K562 (cell line): ENCODE data around the gene EFHD2. TPM values are rescaled to one million over a fixed set of nuclear protein-coding genes. Genes with fewer than 3 reads are reported as not detected.

Source experiments
- BHLHE40 ChIP-seq: IDR thresholded peaks from 2 replicates; pipeline ENCODE4 v1.6.1; 2011; ENCODE audit warnings: low read length, improper control_type of control experiment
- CC2D1A ChIP-seq: fragments of 450-650 bp; IDR thresholded peaks from 2 replicates; pipeline ENCODE4 v1.6.1; 2017; ENCODE audit warnings: mild to moderate bottlenecking
- CUX1 ChIP-seq: fragments of 200-800 bp; sonication (Bioruptor generic); IDR thresholded peaks from 2 replicates; pipeline ENCODE4 v1.6.1; 2016; ENCODE audit warnings: missing genetic modification characterization, missing compliant biosample characterization
- FUS ChIP-seq: fragments of 200-400 bp; formaldehyde crosslinking; optimal IDR thresholded peaks from 2 replicates; pipeline ENCODE3; 2017; ENCODE audit warnings: low read depth, low read length
- KDM1A ChIP-seq, 2 experiments: fragments of 450-650 bp; IDR thresholded peaks; 2 replicates each; pipeline ENCODE4 v1.6.1; 2016; ENCODE audit warnings: mild to moderate bottlenecking in 2 of 2
- MYNN ChIP-seq, 2 experiments: sonication (generic); formaldehyde crosslinking in 1 of 2; IDR thresholded peaks; 2 replicates each; pipeline versions ENCODE4 v1.5.0 to v1.6.1; 2016 to 2020; ENCODE audit warnings: antibody characterized with exemption in 1 of 2, missing genetic modification reagents in 1 of 2
- RCOR1 ChIP-seq, 2 experiments: IDR thresholded peaks; 2 replicates each; pipeline ENCODE4 v1.6.1; 2012; ENCODE audit warnings: low read depth in 2 of 2, low read length in 2 of 2, borderline replicate concordance in 1 of 2, improper control_type of control experiment in 1 of 2
- RFX1 ChIP-seq: fragments of 450-650 bp; IDR thresholded peaks from 2 replicates; pipeline ENCODE4 v1.6.1; 2016; ENCODE audit warnings: mild to moderate bottlenecking, moderate library complexity
- SPI1 ChIP-seq: IDR thresholded peaks from 2 replicates; pipeline ENCODE4 v1.6.1; 2011; ENCODE audit warnings: low read depth, low read length, control low read depth, borderline replicate concordance
- SRSF3 ChIP-seq: fragments of 200-400 bp; formaldehyde crosslinking; IDR thresholded peaks from 2 replicates; pipeline ENCODE4 v1.6.1; 2016; ENCODE audit warnings: mild to moderate bottlenecking, low read length, moderate library complexity; ENCODE audit not compliant: insufficient read depth
- TCFL5 ChIP-seq: fragments of 250-450 bp; sonication (Bioruptor Pico); conservative IDR thresholded peaks from 2 replicates; pipeline ENCODE4 v1.6.1; 2021; ENCODE audit warnings: mild to moderate bottlenecking, moderate library complexity, matching md5 sums
- ZNF318 ChIP-seq, 2 experiments: fragments of 450-650 bp; IDR thresholded peaks; 2 replicates each; pipeline ENCODE4 v1.6.1; 2016; ENCODE audit warnings: mild to moderate bottlenecking in 2 of 2, borderline replicate concordance in 1 of 2, low read depth in 1 of 2, moderate library complexity in 1 of 2
- ZNF324 ChIP-seq: fragments of 250-450 bp; sonication (Bioruptor Pico); IDR thresholded peaks from 2 replicates; pipeline ENCODE4 v1.4.0; 2020; ENCODE audit warnings: mild to moderate bottlenecking
- ZNF79 ChIP-seq: fragments of 250-450 bp; sonication (Bioruptor Pico); IDR thresholded peaks from 2 replicates; pipeline ENCODE4 v1.4.0; 2020; ENCODE audit warnings: low read depth, mild to moderate bottlenecking, moderate library complexity
- polyA plus RNA-seq, 8 experiments: library from polyadenylated mRNA; depleted of rRNA in 4 of 8; stranded (reverse) in 5 of 8; unstranded in 3 of 8; fragments of >200 nt; fragmentation: Nextera tagmentation in 2 of 8; fragmentation: Illumina TruSeq in 1 of 8; extraction: Ambion mirVana in 2 of 8; extraction: Trizol in 1 of 8; gene quantifications; 2 replicates each; pipeline versions ENCODE4 v1.2.1 to v1.2.3, GENCODE V29; 2011 to 2014; ENCODE audit warnings: inconsistent platforms in 1 of 8, missing spikeins in 1 of 8
- total RNA-seq, 7 experiments: library from RNA; depleted of rRNA in 6 of 7; stranded (reverse); fragments of >200 nt in 6 of 7; fragmentation: Illumina TruSeq in 2 of 7; extraction: Trizol in 2 of 7; gene quantifications; 2 replicates each; pipeline versions ENCODE4 v1.2.1 to v1.2.3, GENCODE V29; 2011 to 2021; ENCODE audit warnings: low replicate concordance in 1 of 7

Gene EFHD2
- total and polyA plus RNA-seq, 9 of the 15 experiments (the other 6 are each of a cell fraction or from before 2014, with no cell fraction given) = 1.7 to 73.5 (median 25.2) TPM

- TF ChIP-seq ZNF318 (IDR thresholded peaks at IDR 0.05; ENCODE audit: borderline replicate concordance in 1 of 2, low read depth in 1 of 2) (no peak), SPI1 (0 out of 2 replicates have a peak, but pooled peaks have one; percentile 16), ZNF79 (CRISPR knock-in tag) (no peak), CC2D1A (no peak), ZNF324 (CRISPR knock-in tag) (no peak), TCFL5 (CRISPR knock-in tag) (no peak), MYNN (IDR thresholded peaks at IDR 0.05) (0 out of 2 replicates have a peak, but pooled peaks have one; percentile 21), MYNN (CRISPR knock-in tag; IDR thresholded peaks at IDR 0.05) (no peak), KDM1A (IDR thresholded peaks at IDR 0.05) (no peak), RFX1 (peak; percentile 66), BHLHE40 (0 out of 2 replicates have a peak, but pooled peaks have one; percentile 8), RCOR1 (IDR thresholded peaks at IDR 0.05; ENCODE audit: borderline replicate concordance in 1 of 2, low read depth in 2 of 2, low read length in 2 of 2) (peak in 1 of 2 experiments; percentile 39; a peak in 1 of 4 replicates), SRSF3 (no peak), FUS (no peak), CUX1 (CRISPR knock-in tag) (no peak)
These were observed 44.9 kb upstream of the EFHD2 start (continued) for GRCh38 chr1:15364740-15365139.
